GM13977 (cell line): ENCODE data around the gene PARVG.

Source experiments
- DNase-seq: peaks from one replicate; pipeline ENCODE4 v3.0.0; 2012; ENCODE audit warnings: low spot score
- in situ Hi-C: fragments of 300-500 bp; cut with MboI; formaldehyde crosslinking; loops from one replicate; pipeline ENCODE4 v1.12.0; 2022; ENCODE audit warnings: low sequenced_read_pairs, low pct_unique_long_range_greater_than_20kb, mixed read lengths, inconsistent platforms; ENCODE audit not compliant: unreplicated experiment
- TF ChIP-seq, protein P1 (sequence below): IDR thresholded peaks from 2 replicates; pipeline ENCODE4 v1.5.1; 2012; ENCODE audit warnings: mild to moderate bottlenecking, control low read depth; ENCODE audit not compliant: insufficient read depth; ENCODE audit errors: extremely low read depth, missing control alignments

PARVG gene

DNA sequence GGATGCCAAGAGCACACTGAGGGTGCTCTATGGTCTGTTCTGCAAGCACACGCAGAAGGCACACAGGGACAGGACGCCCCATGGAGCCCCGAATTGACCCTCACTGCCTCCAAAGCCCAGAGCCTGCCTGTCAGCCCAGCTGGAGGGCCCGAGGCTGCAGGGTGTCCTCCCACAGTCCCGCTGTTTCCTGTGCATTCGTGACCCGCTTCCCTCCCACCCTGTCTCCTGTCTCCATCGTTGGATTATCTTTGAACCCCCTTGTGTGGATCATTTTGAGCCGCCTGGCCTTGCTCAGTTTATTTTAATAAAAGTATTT is 25.6 kb downstream of the PARVG start:
- TF ChIP-seq, protein P1, sequence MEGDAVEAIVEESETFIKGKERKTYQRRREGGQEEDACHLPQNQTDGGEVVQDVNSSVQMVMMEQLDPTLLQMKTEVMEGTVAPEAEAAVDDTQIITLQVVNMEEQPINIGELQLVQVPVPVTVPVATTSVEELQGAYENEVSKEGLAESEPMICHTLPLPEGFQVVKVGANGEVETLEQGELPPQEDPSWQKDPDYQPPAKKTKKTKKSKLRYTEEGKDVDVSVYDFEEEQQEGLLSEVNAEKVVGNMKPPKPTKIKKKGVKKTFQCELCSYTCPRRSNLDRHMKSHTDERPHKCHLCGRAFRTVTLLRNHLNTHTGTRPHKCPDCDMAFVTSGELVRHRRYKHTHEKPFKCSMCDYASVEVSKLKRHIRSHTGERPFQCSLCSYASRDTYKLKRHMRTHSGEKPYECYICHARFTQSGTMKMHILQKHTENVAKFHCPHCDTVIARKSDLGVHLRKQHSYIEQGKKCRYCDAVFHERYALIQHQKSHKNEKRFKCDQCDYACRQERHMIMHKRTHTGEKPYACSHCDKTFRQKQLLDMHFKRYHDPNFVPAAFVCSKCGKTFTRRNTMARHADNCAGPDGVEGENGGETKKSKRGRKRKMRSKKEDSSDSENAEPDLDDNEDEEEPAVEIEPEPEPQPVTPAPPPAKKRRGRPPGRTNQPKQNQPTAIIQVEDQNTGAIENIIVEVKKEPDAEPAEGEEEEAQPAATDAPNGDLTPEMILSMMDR = no peak
- DNase-seq = no peak

DNA sequence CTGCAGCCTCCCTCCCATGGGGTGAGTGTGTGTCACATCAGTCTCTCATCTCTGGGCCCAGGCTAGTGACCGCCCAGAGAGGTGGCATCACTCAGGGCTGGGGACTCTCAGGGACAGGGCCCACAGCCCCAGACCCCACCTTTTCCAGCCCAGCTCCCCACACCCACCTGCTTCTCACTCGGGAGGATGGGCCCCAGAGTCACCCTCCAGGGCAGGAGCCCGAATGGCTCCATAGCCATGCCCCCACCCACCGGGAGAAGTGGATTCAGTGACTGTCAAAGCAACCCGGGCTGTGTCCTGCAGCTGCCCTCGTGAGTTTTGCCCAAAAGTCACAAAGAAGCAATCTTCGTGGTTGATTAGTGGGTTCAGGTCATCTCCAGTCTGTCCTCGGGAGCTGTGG is 26.0 kb downstream of the PARVG start:
- no peak for DNase-seq
- in situ Hi-C loops = no loop called here
- TF ChIP-seq, protein P1 = no peak

More for the DNA sequence above, 25.6 kb downstream of the PARVG start:
- in situ Hi-C loops = no loop called here

DNA sequence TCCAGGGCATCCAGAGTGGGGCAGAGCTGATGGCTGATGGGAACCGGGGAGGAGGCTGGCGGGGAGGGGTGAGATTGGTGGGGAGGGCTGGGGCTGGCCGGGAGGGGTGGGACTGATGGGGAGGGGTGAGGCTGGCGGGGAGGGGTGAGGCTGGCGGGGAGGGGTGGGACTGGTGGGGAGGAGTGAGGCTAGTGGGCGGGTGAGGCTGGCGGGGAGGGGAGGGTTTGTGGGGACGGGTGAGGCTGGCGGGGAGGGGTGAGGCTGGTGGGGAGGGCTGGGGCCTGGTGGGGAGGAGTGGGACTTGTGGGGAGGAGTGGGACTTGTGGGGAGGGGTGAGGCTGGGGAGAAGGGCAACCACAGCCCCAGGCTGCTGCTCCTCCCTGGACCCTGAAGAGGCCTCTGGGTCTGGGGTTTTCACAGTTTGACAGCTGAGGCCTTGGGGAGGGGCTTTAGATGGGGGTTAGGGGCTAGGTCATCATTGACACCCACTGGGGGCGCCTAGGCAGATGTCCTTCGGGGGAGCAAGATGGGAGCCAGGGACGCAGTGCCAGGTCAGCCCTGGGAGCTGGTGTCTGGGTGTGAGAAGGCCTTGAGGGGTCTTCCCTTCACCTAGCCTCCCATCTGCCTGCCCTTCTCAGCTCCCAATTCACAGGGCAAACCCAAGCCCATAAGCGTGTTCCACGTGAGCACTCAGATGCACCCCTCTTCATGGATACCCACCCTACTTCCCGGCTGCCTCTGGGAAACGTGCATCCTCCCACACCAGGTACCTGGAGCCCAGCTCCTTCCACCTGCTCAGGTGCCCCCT is 26.7 kb downstream of the PARVG start:
- TF ChIP-seq, protein P1 = no peak
- no peak for DNase-seq
- in situ Hi-C loops = no loop called here

DNA sequence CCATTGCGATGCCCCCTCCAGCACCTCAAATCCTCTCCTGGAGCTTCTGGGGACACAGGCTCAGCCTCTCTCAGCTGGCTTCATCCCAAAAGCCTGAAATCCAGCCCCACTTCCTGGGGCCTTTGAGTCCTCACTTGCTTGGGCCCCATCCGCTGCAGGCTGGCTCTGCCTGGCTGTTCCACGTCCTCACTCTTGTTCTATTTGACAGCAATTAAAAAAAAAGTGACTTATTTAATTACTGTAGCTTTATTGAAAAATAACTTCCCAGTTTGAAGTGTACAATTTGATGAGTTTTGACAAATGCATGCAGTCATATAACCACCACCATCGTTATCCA is 27.2 kb downstream of the PARVG start:
- DNase-seq = no peak
- TF ChIP-seq, protein P1 = no peak
- in situ Hi-C loops = no loop called here

DNA sequence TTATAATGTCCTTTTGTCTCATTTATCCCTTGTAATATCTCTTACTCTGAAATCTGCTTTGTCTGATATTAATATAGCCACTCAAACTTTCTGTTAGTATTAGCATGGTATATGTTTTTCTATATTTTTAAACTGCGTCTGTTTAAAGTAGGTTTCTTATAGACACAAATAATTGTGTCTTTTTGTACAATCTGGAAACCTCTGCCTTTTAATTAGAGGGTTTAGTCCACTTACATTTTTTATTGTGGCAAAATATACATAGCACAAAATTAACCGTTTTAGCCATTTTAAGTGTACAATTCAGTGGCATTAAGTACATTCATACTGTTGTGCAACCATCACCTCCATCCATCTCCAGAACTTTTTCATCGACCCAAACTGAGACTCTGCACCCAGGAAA is 28.6 kb downstream of the PARVG start:
- in situ Hi-C loops = no loop called here

DNA sequence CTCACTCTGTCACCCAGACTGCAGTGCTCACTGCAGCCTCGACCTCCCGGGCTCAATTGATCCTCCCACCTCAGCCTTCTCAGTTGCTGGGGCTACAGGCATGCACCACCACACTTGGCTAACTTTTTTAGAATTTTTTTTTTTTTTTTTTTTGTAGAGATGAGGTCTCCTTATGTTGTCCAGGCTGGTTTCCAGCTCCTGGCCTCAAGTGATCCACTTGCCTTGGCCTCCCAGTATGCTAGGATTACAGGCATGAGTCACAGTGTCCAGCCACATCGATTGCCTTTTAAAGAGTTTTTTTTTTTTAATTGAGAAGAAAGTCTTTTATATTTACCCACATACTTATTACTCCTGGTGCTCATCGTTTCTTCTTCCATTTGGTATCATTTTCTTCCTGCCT is 30.0 kb downstream of the PARVG start:
- TF ChIP-seq, protein P1 = no peak
- in situ Hi-C loops = no loop called here
- no peak for DNase-seq

More for the DNA sequence above, 28.6 kb downstream of the PARVG start:
- DNase-seq = no peak
- TF ChIP-seq, protein P1 = no peak
